Gastrocnemius medialis (tissue), 4 donors: ENCODE results near the gene GNB2. TPM values are rescaled to one million over a fixed set of nuclear protein-coding genes. Genes with fewer than 3 reads are reported as not detected.

ENCODE experiments used
- ATAC-seq, 2 donors: fragments of 150-250 bp; one replicate each; pipeline ENCODE4 v1.9.1; 2016
- DNase-seq, 2 donors: peaks; one replicate each; pipeline ENCODE4 v3.0.0-alpha.2; 2019
- H3K27ac ChIP-seq, 4 donors: fragments of 200-600 bp; sonication (generic); 1 replicate in 1 of 4; 2 replicates in 3 of 4; pipeline ENCODE4 v1.5.1; 2016 to 2018; ENCODE audit warnings: mild to moderate bottlenecking in 2 of 4, moderate library complexity in 1 of 4
- H3K27me3 ChIP-seq, 3 donors: fragments of 200-600 bp; sonication (generic) in 2 of 3; 1 replicate in 1 of 3; 2 replicates in 2 of 3; pipeline versions ENCODE4 v1.5.1 to v1.6.0; 2016 to 2019; ENCODE audit warnings: mild to moderate bottlenecking in 1 of 3, moderate library complexity in 1 of 3
- H3K36me3 ChIP-seq, 2 donors: fragments of 200-600 bp; sonication (generic) in 1 of 2; one replicate each; pipeline ENCODE4 v1.5.1; 2017 to 2018
- H3K4me1 ChIP-seq, 2 donors: fragments of 200-600 bp; sonication (generic) in 1 of 2; one replicate each; pipeline ENCODE4 v1.5.1; 2016 to 2017; ENCODE audit warnings: mild to moderate bottlenecking in 2 of 2
- H3K4me3 ChIP-seq, 4 donors: fragments of 200-600 bp; sonication (generic) in 3 of 4; 1 replicate in 1 of 4; 2 replicates in 3 of 4; pipeline ENCODE4 v1.5.1; 2016 to 2019; ENCODE audit warnings: mild to moderate bottlenecking in 2 of 4
- H3K9me3 ChIP-seq, 3 donors: fragments of 200-600 bp; sonication (generic) in 2 of 3; 1 replicate in 1 of 3; 2 replicates in 2 of 3; pipeline ENCODE4 v1.5.1; 2016 to 2019
- POLR2A ChIP-seq, 2 donors: fragments of 450-650 bp; IDR thresholded peaks; one replicate each; pipeline ENCODE4 v1.6.1; 2017; ENCODE audit warnings: antibody characterized with exemption in 2 of 2, mild to moderate bottlenecking in 2 of 2, moderate library complexity in 2 of 2
- in situ Hi-C, 4 donors: fragments of 200-750 bp; cut with MboI; loops; one replicate each; pipeline versions ENCODE4 v1.15.0 to v1.8.0; 2017; ENCODE audit warnings: low sequenced_read_pairs in 4 of 4
- intact Hi-C: fragments of 100-400 bp; cut with DNase I; formaldehyde crosslinking; loops from one replicate; pipeline ENCODE4 v1.15.1; 2023; ENCODE audit warnings: low total_unique reads
- total RNA-seq, 4 donors: library from RNA; depleted of rRNA; stranded (reverse); fragments of >200 nt; gene quantifications; one replicate each; pipeline versions ENCODE4 v1.1.0 to v1.2.3, GENCODE V29; 2016
- TF ChIP-seq, protein P1 (sequence below), 5 experiments: fragments of 450-650 bp in 3 of 5; fragments of 200-600 bp in 2 of 5; sonication (generic) in 2 of 5; IDR thresholded peaks in 4 of 5; conservative IDR thresholded peaks in 1 of 5; 1 replicate in 4 of 5; 2 replicates in 1 of 5; pipeline ENCODE4 v1.5.1; 2016 to 2019; ENCODE audit warnings: antibody characterized with exemption in 5 of 5, mild to moderate bottlenecking in 3 of 5, moderate library complexity in 3 of 5

The GNB2 gene
- total RNA-seq, 4 donors from 2014 or later: 108 to 163 (median 129) TPM

DNA sequence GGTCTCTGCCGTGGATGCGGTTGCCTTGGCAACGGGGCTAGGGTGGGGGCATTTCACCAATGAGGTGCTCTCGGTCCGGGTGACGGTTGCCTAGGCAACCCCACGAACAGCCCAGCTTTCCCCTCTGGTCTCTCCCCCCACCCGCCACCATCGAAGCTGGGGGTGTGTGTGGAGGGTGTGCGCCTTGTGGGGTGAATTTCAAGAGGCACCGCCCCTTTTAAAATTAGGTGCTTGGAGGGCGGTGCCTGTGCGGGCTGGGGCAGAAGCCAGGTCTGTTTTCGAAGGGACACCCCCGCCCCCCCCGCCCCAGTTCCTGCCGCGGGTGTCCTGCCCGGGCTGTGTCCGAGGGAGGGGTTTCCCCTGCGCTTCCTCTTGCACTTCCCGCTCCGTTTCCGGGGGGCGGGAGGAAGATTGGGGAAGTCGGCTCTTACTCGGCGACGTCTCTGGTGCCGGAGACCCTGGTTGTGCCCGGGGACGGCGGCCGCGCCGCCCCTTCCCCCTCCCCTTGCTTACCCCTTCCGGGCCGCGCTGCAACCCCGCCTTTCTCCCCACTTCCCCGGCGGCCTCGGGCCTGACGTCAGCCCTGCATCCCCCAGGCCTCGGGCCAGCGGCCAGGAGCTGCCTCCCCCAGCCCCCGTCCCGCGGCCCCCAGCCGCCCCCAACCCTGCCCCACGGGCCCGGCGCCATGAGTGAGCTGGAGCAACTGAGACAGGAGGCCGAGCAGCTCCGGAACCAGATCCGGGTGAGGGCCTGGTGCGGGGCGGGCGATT is 2.2 kb downstream of the GNB2 start:
- no peaks in the 10 kb centered on the region for H3K27me3 ChIP-seq
- intact Hi-C loops (loop anchor here (2.0 to 10.0 kb wide), 3 partner anchors 17 to 579 kb away; partner anchors contain the start of gene TSC22D4), in situ Hi-C loops (no loop called here)
- peaks cover 0 to 8% of the 10 kb centered on the region in 2 donors for H3K4me1 ChIP-seq
- H3K27ac ChIP-seq: peak overlapping the region; percentile 96 to 100 (median 99)
- DNase-seq (peak; percentile 66 to 75), ATAC-seq (peak; percentile 4 to 22)
- TF ChIP-seq, protein P1, sequence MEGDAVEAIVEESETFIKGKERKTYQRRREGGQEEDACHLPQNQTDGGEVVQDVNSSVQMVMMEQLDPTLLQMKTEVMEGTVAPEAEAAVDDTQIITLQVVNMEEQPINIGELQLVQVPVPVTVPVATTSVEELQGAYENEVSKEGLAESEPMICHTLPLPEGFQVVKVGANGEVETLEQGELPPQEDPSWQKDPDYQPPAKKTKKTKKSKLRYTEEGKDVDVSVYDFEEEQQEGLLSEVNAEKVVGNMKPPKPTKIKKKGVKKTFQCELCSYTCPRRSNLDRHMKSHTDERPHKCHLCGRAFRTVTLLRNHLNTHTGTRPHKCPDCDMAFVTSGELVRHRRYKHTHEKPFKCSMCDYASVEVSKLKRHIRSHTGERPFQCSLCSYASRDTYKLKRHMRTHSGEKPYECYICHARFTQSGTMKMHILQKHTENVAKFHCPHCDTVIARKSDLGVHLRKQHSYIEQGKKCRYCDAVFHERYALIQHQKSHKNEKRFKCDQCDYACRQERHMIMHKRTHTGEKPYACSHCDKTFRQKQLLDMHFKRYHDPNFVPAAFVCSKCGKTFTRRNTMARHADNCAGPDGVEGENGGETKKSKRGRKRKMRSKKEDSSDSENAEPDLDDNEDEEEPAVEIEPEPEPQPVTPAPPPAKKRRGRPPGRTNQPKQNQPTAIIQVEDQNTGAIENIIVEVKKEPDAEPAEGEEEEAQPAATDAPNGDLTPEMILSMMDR (IDR thresholded peaks at IDR 0.05 in 4 of 5, conservative IDR thresholded peaks at IDR 0.05 in 1 of 5): no peak
- TF ChIP-seq POLR2A (IDR thresholded peaks at IDR 0.05): peak; percentile 64 to 72
- H3K36me3 ChIP-seq: peaks cover 0 to 29% of the 10 kb centered on the region in 2 donors
- H3K4me3 ChIP-seq: peak overlapping the region; percentile 95 to 100 (median 97)
- H3K9me3 ChIP-seq: no peaks in the 10 kb centered on the region

DNA sequence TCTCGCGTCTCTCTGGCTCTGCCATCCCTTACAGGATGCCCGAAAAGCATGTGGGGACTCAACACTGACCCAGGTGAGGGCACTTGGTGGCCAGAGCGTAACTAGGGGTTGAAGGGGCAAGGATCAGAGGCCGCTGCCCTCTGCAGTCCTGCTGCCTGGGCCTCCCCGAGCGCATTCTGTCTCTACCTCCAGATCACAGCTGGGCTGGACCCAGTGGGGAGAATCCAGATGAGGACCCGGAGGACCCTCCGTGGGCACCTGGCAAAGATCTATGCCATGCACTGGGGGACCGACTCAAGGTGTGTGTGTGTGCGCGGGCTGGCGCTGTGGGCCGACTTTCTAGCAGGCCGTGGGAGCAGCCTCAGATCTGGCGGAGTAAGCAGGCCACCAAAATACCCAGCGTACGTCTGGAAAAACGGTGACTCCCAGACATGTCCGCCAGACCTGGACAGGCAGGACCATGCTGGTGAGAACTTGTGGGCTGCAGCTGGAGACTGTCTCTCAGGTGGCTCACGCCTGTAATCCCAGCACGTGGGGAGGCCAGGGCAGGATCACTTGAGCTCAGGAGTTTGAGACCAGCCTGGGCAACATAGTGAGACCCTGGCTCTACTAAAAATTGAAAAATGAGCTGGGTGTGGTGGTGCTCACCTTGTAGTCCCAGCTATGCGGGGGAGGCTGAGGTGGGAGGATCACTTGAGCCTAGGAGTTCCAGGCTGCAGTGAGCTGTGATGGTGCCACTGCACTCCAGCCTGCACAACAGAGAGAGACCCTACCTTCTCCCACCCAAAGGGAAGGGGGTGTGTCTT is 3.2 kb downstream of the GNB2 start:
- no peak for ATAC-seq
- H3K4me3 ChIP-seq: peak overlapping the region; percentile 95 to 100 (median 97)
- no peak for TF ChIP-seq POLR2A (IDR thresholded peaks at IDR 0.05)
- TF ChIP-seq, protein P1 (IDR thresholded peaks at IDR 0.05 in 4 of 5, conservative IDR thresholded peaks at IDR 0.05 in 1 of 5): no peak
- intact Hi-C loops (loop anchor here (10.0 kb wide), 2 partner anchors 202 to 578 kb away; partner anchors contain the start of gene TSC22D4), in situ Hi-C loops (no loop called here)
- no peak for DNase-seq
- peak overlapping the region; percentile 96 to 100 (median 99) for H3K27ac ChIP-seq
- peaks cover 0 to 35% of the 10 kb centered on the region in 2 donors for H3K36me3 ChIP-seq
- no peaks in the 10 kb centered on the region for H3K27me3 ChIP-seq
- H3K4me1 ChIP-seq: peaks cover 0 to 8% of the 10 kb centered on the region in 2 donors
- H3K9me3 ChIP-seq: no peaks in the 10 kb centered on the region

DNA sequence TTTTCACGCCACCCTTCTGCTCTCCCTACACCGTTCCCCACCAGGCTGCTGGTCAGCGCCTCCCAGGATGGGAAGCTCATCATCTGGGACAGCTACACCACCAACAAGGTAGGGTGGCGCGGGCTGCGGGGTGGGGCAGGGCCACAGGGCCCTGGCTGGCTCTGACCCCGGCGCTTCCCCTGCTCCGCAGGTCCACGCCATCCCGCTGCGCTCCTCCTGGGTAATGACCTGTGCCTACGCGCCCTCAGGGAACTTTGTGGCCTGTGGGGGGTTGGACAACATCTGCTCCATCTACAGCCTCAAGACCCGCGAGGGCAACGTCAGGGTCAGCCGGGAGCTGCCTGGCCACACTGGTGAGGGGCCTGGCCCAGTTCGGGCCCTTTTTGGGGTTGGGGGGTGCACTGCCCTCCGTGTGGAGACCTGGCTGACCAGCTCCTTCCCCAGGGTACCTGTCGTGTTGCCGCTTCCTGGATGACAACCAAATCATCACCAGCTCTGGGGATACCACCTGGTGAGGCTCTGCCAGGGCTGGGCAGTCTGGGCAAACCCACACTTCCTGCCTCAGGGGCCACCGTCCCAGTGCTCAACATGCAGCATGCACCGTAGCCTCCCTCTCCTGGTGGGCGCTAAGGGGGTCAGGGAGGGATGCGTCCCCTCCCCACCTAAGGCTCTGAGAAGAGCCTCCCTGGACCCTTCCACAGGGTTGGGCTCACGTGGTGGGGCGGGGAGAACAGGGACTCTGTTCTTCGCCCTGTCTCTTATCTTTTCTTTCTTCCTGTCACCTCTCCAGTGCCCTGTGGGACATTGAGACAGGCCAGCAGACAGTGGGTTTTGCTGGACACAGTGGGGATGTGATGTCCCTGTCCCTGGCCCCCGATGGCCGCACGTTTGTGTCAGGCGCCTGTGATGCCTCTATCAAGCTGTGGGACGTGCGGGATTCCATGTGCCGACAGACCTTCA is 4.0 kb downstream of the GNB2 start:
- Histone ChIP-seq H3K36me3 (peaks cover 0 to 43% of the 10 kb centered on the region in 2 donors), H3K9me3 (no peaks in the 10 kb centered on the region), H3K4me3 (no peak overlapping the region), H3K27me3 (no peaks in the 10 kb centered on the region), H3K4me1 (peaks cover 0 to 8% of the 10 kb centered on the region in 2 donors), H3K27ac (peak overlapping the region in 1 of 4 donors; percentile 99)
- TF ChIP-seq POLR2A (IDR thresholded peaks at IDR 0.05): no peak
- TF ChIP-seq, protein P1 (IDR thresholded peaks at IDR 0.05 in 4 of 5, conservative IDR thresholded peaks at IDR 0.05 in 1 of 5): no peak
- no peak for ATAC-seq
- in situ Hi-C loops: no loop called here
- intact Hi-C loops: loop anchor here (10.0 kb wide), 2 partner anchors 203 to 577 kb away; partner anchors contain the start of gene TSC22D4
- no peak for DNase-seq
